Measurements from ENCODE around the gene HTT. TPM values are rescaled to one million over a fixed set of nuclear protein-coding genes. Genes with fewer than 3 reads are reported as not detected.

HTT gene
- polyA plus RNA-seq, 3 donors = 28.8 to 37.8 (median 32.7) TPM

DNA sequence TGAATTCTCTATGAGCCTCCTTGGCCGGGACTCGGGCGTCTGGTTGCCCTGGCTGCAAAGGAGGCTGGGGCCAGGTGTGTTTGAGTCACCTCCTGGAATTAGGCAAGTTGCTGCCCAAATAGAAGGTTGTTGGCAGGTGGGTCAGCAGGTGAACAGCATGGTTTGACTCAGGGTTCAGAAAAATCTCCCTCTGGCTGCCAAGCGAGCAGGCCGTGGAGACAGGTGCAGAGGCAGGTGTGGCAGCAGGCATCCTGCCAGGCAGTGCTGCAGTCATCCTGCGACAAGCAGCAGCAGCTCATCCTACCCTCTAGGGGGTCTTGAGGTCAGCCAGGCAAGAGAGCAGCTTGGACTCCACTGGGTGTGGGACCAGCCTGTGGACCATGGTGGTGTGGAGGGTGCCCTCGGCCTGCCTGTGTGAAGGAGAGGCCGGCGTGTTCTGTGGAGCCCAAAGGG is 182.6 kb downstream of the HTT start:
- no peak for DNase-seq (ENCODE audit: low read depth in 3 of 3, low spot score in 2 of 3)

DNA sequence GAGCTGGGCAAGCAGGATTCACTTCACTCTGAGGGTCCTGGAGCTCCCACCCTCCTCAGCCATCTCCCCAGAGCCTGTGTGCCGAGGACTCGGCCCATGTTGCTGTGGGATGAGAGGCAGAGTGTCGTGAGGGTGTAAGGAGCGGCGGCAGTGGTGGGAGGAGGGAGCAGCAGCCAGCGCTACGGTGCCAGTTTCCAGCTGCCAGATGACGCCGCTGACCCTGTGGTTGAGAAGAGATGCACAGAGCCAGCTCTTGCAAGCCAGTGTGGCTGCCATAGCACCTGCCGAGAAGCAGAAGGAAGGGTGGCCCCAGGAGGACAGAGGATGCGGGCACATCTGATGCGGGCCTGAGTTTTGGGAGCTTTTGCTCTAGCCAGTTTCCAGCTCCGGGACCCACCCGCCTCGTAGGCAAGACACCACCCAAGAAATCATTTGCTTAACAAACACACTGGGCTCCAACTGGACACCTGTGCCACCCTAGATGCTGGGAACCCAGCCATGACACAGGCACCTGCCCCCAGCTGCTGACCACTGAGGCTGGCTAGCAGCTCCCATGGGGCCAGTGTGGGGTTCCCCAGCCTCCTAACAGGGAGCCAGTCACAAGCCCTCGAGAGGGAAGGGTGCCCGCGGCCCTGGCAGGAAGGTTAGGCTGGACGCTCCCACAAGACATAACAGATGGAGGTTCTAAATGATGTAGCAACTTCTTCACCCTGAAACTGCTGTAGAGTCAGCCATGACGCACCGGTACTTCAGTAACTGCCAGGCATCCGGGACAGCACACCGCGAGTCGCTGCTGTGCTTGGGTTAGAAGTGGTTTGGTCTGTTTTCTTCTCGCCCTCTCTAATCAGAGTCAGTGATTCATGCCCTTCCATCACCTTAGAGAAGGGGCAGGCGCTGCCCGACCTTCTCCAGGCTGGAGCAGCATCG is 183.3 kb downstream of the HTT start:
- DNase-seq (ENCODE audit: low read depth in 3 of 3, low spot score in 2 of 3) = no peak

DNA sequence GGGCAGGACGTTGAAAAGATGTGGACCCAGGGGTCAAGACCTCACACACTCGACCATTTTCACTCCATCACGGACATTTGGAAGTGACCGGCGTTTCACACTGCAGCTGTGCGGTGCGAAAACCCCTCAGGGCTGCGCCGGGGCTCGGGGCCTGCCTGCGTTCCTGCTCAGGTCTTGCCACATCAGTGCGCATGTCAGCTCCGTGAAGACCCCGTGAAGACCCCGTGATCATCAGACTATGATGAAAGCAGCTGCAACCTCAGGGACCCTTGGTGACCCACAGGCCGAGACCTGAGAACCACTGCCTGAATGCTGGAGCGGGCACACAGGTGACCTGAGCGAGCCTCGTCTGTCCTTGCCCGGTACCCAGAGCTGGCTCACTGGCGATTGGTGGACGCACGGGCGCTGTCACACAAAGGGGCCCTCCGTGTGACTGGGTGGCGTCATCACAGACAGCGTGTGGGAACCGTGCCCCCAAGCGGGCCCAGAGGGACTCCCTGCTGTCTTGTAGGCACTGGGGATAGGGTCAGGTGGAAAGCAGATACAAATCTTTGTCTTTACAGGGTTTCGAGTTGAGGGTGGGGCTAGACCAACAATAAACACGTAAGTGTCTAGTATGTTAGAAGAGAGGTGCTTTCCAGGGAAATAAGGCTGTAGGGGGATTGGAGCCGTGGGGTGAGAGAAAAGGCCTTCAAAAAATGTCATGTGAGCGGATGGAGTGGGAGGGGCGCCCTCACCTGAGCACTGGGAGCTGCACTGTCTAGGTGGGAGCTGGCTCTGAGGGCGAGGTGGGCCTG is 187.1 kb downstream of the HTT start:
- no peak for DNase-seq (ENCODE audit: low read depth in 3 of 3, low spot score in 2 of 3)

DNA sequence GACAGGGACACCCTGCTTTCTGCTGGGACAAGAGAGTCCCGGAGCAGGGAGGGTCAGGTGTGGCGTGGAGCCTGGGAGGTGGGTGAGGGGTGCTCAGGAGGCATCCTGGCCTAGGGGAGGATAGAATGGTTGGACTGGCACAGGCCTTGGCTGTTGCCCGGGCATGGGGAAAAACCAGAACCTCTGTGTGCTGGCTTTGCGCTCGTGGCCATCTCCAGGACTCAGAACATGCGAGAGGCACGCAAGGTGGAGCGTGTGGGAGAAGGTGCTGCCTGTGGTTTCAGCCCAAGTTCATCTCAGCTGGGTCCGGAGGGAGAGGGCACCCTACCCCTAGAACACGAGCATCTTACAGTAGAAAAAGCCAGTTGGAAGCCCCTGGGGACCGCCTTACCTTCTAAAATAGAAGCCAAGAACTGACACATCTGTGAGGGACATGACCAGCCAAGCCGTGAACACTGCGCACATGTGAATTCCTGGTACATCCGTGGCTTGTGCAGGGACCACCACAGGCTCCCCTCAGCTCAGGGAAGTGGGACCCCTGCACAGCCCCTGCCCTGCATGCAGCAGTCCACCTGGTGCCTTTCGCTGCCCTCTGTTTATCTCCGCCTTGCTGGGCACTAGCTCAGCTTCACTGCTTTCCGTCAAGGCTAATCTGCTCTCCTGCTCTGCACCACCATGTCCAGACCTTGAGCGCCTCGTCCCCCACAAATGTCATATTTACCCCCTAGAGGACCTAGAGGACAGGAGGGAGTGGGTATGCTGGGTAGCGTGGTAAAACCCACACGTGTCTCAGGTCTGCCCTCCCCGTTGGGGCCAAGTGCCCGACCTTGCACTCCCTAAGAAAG is 187.9 kb downstream of the HTT start:
- no peak for DNase-seq (ENCODE audit: low read depth in 3 of 3, low spot score in 2 of 3)

DNA sequence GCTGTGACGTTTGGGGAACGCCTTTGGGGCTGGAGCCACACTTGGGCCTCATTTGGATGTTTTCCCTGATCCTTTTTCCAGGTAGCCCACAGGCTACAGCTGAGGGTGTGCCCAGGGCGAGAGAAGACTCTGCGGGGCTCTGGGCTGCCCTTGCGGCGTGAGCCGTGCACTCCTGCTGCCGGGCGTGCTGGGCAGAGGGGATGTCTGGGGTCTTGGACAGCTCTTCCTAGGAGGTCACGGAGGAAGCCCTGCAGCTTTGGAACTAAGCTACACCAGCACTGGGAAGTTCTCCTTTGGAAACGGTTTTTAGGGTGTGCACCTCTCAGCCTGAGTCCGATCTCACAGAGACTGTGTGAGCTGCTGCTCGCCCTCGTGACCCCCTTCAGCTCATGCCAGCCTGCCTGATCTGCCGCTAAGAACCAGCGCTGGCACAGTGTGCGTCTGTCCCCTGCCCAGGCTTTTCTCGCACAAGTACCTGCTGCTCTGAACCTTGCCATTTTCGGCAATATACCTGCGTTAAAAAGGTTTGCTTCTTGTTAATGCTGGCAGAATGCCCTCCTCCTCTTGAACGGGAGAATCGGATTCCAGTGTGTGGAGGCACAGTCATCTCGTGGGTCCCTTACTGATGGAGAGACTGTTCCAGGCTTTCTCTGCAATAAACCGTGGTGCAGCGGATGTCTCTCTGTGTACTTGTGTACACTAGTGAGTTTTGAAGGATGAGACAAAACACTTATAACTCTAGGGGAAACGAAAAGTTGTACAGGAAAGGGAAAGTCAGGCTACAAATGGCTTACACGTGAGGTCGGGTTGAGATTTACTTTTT is 188.8 kb downstream of the HTT start:
- no peak for DNase-seq (ENCODE audit: low read depth in 3 of 3, low spot score in 2 of 3)

DNA sequence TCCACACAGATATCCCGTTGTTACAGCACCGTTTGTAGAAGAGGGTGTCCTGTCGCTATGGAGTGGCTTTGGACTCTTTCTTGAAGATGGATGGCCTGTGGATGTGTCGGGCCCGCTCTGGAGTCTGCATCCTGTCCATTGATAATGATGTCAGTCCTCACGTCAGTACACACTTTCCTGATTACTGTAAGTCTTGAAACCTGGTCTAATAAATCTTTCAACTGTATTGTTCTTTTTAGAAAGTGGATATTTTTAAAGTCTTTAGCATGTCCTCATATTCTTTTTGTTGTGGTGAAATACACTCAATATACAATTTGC is 189.4 kb downstream of the HTT start:
- DNase-seq (ENCODE audit: low read depth in 3 of 3, low spot score in 2 of 3) = no peak

DNA sequence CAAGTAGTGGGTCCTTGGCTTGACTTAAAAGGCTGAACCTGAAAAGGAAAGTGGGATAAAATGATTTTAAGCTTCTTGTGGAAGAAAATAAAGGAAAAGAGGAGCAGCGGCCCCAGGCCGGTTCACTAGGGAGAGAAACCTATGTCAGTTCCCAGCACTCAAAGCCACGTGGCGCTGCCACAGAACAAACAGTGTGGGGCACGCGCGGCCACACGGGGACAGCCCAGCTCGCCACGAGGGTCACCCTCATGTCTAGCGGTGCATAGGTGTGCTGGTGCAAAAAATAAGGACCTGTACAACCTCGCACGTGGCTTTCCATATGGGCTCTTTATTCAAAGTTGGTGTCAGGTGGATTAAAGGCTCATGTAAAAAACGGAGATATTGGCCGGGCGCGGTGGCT is 191.6 kb downstream of the HTT start:
- no peak for DNase-seq (ENCODE audit: low read depth in 3 of 3, low spot score in 2 of 3)

DNA sequence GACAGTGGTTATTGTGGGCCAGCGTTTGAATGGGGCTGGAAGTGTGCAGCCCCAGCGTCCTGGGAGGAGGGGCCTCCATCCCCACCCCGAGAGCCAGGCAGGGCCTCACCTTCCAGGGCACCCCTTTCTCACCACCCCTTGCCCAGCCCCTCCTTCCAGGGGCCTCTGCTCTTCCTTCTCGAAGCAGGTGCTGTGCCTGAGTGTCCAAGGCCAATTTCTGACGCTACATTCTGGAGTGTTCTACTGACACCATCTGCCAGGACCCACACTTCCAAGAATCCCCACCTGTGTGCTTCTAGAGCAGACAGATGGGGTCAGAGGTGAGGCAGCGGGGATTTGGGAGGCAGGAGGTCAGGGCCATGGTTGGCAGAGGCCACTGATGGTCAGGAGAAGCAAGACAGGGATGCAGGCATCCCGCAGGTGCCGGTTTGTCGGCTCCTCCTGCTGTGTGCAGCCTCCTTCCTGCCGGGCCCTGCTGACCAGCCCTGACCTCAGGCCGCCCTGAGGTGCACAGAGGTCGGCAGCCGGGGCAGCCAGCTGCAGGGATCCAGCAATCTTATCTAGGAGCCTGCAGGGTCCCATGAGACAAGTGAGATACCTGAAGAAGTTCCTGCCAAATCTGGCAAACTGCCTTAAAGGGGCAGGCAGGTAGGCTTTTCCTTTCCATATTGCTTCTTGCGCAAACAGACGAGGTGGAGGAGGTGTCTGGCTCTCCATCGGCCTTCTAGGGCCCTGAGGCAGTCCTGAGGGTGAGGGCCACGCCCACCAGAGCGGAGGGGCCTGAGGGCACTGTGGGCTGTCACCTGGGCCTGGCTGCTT is 193.3 kb downstream of the HTT start:
- no peak for DNase-seq (ENCODE audit: low read depth in 3 of 3, low spot score in 2 of 3)

DNA sequence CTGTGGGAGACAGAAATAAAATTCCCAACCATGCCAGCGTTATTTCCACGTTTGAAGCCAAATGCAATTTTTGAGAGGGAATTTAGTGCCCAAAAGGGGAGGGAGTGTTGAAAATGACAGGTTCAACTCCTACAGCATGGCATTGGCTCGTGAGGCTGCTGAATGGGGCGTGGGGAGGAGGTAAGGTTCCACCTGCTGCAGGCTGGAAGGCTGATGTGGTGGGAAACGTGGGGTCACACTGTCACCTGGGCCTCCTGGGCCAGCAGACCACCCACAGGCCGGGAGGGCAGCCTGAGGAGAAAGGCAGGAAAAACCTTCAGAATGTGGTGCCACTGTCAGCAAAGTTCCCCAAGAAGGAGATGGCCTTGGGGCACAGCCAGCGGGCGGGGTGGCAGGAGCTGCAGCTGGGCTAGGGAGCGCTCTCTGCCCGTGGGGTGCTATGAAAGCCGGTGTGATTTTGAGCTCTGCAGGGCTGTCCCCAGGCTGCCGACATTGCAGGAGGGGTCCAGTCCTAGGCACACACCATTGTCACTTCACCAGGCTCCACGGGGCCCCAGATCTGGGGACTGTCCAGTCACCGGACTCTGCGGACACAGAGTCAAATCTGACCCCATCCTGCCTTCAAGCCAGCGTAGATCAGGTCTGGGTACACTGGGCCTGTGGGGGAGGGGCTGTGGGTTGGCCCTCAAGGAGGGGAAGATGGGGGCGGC is 194.1 kb downstream of the HTT start:
- no peak for DNase-seq (ENCODE audit: low read depth in 3 of 3, low spot score in 2 of 3)

DNA sequence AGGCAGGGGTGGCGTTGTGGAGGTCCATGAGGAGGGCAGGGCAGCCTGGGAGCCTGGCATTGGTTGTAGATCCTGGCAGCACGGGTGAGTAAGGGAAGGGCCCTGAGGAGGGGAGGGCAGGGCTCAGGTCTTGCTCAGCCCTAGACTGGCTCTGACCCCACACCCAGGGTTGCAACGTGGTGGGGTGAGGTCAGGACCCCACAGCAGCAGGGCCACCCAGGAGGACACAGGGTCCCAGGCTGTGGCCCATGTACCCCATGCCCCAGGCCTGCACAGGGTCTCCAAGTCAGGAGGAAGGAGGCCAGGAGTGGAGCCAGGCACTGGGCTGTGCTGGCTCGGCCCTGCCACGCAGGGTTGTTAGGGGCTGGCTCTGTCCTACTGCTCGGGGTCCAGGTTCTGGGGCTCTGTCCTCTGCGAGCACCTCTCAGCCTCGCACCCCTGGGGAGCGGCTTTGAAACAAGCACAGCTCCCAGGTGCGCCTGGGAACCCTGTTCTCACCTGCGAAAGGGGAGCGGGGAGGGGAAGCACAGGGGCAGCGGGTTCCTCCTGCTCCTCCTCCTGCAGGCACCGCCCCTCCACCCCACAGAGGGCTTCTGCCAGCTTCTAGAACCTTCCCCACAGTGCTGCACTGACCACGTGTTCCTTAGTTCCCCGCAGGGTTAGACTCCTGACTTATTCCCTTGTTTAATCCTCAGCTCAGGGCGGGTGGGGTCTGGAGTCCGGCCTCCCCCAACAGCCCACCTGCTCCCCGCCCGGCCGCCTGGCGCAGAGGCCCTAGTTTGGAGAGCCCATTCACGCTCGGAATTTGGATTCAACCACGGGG is 194.8 kb downstream of the HTT start:
- DNase-seq (ENCODE audit: low read depth in 3 of 3, low spot score in 2 of 3) = no peak

DNA sequence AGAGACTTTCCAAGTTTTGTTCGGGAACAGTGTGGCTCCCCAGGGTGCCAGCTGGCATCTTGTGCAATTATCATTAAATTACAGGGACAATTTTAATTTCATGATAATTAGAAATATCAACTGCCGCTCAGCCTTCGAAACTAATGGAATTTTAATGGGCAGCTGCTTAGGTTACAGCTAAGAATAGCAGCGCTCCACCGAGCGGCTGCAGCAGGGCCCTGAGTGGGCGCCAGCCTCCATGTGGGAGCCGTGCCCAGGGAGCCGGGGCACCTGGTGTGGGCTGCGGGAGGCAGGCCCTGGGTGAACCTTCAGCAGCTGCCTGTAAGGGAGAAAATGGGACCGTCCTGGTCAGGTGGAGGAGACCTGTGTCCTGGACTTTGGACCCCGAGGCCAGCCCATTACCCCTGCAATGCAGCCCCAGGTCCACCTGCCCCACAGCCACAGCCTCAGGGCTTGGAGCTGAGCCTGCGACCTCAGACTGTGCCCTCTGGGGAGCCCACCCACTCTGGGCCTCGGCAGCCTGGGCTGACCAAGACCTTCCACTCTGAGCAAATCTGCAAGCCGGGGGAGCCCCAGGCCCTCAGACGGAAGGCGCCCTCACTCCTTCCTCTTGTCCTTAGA is 195.6 kb downstream of the HTT start:
- no peak for DNase-seq (ENCODE audit: low read depth in 3 of 3, low spot score in 2 of 3)

DNA sequence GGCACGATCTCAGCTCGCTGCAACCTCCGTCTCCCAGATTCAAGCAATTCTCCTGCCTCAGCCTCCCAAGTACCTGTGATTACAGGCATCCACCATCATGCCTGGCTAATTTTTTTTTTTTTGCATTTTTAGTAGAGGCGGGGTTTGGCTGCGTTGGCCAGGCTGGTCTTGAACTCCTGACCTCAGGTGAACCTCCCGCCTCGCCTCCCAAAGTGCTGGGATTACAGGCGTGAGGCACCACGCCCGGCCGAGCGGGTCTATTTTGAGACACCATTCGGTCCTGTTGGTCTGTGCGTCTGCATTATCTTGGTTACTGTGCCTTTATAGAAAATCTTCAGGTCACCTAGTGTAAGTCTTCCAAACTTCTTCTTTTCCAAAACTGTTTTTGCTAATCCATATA is 196.7 kb downstream of the HTT start:
- DNase-seq (ENCODE audit: low read depth in 3 of 3, low spot score in 2 of 3) = no peak

DNA sequence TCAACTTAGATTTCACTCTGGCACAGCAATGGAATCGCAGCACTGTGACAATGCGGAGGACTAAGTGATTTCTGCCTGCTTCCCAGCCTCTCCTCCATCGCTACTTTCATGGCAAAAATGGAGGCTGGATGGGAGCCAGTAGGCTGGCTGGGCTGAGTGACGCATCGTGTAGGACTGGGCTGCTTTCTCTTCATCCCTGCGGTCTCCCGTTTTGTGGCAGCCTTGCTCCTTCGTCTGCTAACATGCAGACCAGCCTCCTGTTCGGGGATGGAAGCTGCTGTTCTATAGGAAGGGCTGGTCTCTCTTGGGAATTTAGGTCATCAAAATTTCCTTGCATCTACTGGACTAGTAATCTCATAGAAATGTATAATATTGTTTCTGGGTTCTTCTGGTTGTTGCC is 202.5 kb downstream of the HTT start:
- DNase-seq (ENCODE audit: low read depth in 3 of 3, low spot score in 2 of 3) = no peak

DNA sequence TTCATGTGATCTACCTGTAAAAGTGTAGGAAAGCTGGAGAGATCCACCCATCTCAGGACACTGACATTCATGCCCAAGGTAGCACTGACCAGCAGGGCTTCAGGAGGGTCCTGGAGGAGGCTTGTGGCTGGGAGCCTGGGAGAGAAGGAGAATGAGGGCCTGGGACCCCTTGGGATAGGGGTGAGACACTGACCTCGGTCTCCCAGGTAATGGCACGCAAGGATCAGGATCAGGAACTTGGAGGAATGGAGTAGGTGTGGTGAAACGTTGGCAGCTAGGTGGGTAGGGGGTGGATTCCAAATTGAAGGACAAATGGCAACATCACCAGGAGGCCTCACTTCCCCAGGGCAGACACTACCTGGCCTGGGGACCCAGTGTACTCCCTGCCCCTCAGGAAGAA is 206.0 kb downstream of the HTT start:
- no peak for DNase-seq (ENCODE audit: low read depth in 3 of 3, low spot score in 2 of 3)

DNA sequence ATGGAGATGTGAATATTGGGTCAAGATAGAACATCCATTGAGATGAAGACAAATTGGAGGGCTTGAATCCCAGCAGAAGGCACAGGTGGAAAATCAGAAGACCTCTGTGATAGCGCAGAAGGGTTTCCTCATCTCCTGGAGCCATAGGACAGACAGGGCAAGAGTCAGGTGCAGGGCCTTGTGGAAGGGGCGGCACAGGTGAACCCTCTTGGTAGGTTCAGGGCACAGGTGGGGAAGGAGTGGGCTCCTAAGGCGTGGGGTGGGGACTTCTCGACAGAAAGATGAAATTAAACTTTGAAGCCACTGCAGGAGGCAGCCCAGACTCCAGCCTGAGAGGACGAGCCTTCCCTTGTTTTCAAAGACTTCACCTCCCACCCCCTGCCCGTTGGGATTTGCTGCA is 209.0 kb downstream of the HTT start:
- no peak for DNase-seq (ENCODE audit: low read depth in 3 of 3, low spot score in 2 of 3)

DNA sequence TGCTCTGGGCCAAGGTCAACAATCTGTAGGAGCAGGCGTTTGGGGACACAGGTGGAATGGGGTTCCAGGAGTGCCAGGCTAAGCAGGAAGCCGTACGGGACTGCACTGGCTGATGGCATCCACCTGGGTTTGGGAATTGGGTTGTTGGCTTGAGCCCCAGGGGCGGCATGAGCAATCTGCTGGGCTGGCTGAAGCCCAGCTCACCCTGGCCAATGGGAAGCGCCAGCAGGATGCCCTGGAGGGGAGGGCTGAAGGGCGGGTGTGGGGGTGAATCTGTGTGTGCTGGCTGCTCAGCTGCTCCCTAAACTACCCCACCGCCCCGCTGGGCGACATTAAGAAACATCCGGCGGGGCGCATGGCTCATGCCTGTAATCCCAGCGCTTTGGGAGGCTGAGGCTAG is 209.4 kb downstream of the HTT start:
- DNase-seq (ENCODE audit: low read depth in 3 of 3, low spot score in 2 of 3) = no peak

DNA sequence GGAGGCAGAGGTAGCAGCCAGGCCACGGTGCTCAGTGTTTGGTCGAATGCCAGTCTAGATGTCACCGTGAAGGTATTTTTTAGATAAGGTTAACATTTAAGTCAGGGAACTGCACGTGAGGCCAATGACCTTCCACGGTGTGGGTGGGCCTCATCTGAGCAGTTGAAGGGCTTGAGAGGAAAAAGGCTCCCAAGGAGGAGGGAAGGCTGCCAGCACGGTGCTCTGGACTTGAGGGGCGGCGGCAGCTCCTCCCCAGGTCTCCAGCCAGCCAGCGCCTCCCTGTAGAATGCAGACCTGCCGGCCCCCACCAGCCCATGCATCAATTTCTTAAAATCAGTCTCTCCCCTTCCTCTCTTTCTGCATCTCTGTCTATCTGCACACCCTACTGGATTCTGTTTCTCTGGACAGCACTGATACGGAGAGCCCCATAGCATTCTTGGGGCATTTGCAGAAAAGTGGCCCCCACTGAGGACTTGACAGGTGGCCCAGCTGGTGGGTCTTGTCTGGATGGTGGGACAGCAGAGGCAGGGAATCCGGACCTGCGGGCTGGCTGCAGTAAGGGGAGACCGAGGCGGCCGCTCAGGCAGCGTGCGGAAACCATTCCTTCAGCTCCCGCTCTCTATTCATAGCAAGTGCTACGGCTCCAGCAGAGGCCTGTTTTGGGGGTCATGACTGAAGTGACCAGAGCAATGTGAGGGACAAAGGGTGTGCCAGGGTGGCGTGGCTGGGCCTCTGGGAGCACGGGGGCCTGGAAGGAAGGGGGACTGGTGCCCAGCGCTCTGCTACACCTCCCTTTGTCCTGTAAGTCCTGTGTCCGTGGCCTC is 210.5 kb downstream of the HTT start:
- DNase-seq (ENCODE audit: low read depth in 3 of 3, low spot score in 2 of 3) = no peak

All from right renal cortex interstitium (tissue), 3 donors.